Thoracic aorta (tissue), 2 donors: Measurements from ENCODE around the gene AGMO. TPM values are rescaled to one million over a fixed set of nuclear protein-coding genes. Genes with fewer than 3 reads are reported as not detected.

Source experiments
- ATAC-seq: fragments of 150-250 bp; one replicate; pipeline ENCODE4 v1.8.0; 2017; ENCODE audit warnings: low read depth; ENCODE audit not compliant: insufficient number of reproducible peaks, low FRiP score
- DNase-seq: peaks from one replicate; pipeline ENCODE4 v3.0.0-alpha.2; 2020; ENCODE audit warnings: low spot score
- H3K27ac ChIP-seq, 2 donors: fragments of 200-600 bp; sonication (generic); 1 replicate in 1 of 2; 2 replicates in 1 of 2; pipeline ENCODE4 v1.5.1; 2016; ENCODE audit warnings: mild to moderate bottlenecking in 2 of 2, moderate library complexity in 2 of 2
- H3K27me3 ChIP-seq: fragments of 200-600 bp; sonication (generic); replicated peaks from 2 replicates; pipeline ENCODE4 v1.6.0; 2016; ENCODE audit warnings: mild to moderate bottlenecking; ENCODE audit not compliant: insufficient read depth
- H3K36me3 ChIP-seq: fragments of 200-600 bp; sonication (generic); one replicate; pipeline ENCODE4 v1.5.1; 2016
- H3K4me1 ChIP-seq, 2 donors: fragments of 200-600 bp; sonication (generic); 1 replicate in 1 of 2; 2 replicates in 1 of 2; pipeline versions ENCODE4 v1.5.1 to v1.6.0; 2016; ENCODE audit warnings: low read depth in 2 of 2, mild to moderate bottlenecking in 1 of 2; ENCODE audit not compliant: control insufficient read depth in 1 of 2
- H3K4me3 ChIP-seq: fragments of 200-600 bp; sonication (generic); 2 replicates; pipeline ENCODE4 v1.5.1; 2016; ENCODE audit warnings: mild to moderate bottlenecking
- H3K9me3 ChIP-seq: fragments of 200-600 bp; sonication (generic); 2 replicates; pipeline ENCODE4 v1.5.1; 2016
- total RNA-seq, 2 donors: library from RNA; depleted of rRNA; stranded (reverse); fragments of >200 nt; gene quantifications; one replicate each; pipeline versions ENCODE4 v1.1.0 to v1.2.3, GENCODE V29; 2016
- TF ChIP-seq, protein P1 (sequence below): fragments of 200-600 bp; sonication (generic); IDR thresholded peaks from one replicate; pipeline ENCODE4 v1.5.1; 2019; ENCODE audit warnings: antibody characterized with exemption

The AGMO gene
- total RNA-seq, 2 donors from 2014 or later: 0.85 to 3.0 TPM

DNA sequence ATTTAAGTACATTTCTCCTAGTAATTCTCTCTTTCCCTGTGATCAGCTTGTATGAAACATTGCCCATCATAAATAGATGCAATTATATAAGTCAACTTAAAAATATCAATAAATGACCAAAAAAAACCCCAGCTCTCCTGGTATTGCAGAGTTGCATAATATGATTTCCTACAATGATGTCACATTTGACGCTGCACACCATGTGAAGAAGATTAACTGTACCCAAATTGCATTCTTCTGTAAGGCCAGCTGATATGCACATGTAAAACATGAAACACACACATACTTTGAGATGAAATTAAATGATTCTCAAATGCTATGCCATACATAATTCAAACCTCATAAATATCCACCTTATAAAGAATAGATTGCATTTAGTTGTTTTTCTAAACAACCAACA lies 115.5 kb downstream of the AGMO start:
- H3K9me3 ChIP-seq: no peaks in the 10 kb centered on the region
- DNase-seq (no peak), ATAC-seq (no peak)
- no peak overlapping the region for H3K4me3 ChIP-seq
- no peaks in the 10 kb centered on the region for H3K4me1 ChIP-seq
- H3K27ac ChIP-seq: no peak overlapping the region
- no peaks in the 10 kb centered on the region for H3K36me3 ChIP-seq
- no peaks in the 10 kb centered on the region for H3K27me3 ChIP-seq
- TF ChIP-seq, protein P1, sequence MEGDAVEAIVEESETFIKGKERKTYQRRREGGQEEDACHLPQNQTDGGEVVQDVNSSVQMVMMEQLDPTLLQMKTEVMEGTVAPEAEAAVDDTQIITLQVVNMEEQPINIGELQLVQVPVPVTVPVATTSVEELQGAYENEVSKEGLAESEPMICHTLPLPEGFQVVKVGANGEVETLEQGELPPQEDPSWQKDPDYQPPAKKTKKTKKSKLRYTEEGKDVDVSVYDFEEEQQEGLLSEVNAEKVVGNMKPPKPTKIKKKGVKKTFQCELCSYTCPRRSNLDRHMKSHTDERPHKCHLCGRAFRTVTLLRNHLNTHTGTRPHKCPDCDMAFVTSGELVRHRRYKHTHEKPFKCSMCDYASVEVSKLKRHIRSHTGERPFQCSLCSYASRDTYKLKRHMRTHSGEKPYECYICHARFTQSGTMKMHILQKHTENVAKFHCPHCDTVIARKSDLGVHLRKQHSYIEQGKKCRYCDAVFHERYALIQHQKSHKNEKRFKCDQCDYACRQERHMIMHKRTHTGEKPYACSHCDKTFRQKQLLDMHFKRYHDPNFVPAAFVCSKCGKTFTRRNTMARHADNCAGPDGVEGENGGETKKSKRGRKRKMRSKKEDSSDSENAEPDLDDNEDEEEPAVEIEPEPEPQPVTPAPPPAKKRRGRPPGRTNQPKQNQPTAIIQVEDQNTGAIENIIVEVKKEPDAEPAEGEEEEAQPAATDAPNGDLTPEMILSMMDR: no peak

DNA sequence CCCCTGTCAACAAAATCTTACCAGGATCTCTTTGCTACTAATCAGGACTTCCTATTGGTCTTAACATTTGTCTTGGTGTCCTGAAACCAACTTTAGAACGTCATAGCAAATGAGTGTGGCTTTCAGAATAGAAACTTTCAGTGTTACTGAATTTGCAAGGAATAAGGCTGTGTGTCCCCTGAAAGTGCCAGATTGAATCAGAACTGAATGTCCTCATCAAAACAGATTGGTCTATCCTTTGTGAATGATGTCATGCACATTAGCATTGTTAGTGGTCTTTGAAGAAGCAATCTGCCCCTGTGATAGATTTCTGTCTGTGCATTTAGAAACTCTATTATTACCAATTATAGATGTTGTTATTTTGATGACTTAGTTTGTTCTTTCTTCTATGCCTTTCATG lies 119.9 kb downstream of the AGMO start:
- TF ChIP-seq, protein P1: no peak
- H3K4me1 ChIP-seq: no peaks in the 10 kb centered on the region

DNA sequence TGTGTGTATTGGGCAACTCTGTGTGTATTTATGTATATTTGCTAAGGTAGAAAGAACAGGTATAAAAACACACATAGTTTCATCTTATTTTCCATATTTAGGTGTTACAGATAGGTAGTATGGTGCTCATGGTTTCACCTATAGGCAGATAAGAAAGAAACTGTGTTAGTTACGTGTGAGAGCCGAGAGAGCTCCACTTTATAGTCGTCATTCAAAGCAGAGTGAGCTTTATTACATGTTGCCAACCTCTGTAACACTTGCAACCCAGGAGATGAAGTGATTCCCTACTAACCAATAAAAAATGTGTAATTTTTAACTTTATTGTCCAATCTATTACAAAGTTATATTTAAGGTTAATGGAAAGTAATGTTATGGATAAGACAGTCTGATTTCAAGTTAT lies 121.3 kb downstream of the AGMO start:
- DNase-seq (no peak), ATAC-seq (no peak)
- H3K27me3 ChIP-seq: no peaks in the 10 kb centered on the region
- TF ChIP-seq, protein P1: no peak
- no peaks in the 10 kb centered on the region for H3K36me3 ChIP-seq
- no peak overlapping the region for H3K27ac ChIP-seq
- no peaks in the 10 kb centered on the region for H3K4me1 ChIP-seq
- no peak overlapping the region for H3K4me3 ChIP-seq
- no peaks in the 10 kb centered on the region for H3K9me3 ChIP-seq

More for the DNA sequence above, 119.9 kb downstream of the AGMO start:
- Histone ChIP-seq H3K36me3 (no peaks in the 10 kb centered on the region), H3K9me3 (no peaks in the 10 kb centered on the region), H3K4me3 (no peak overlapping the region), H3K27ac (no peak overlapping the region), H3K27me3 (no peaks in the 10 kb centered on the region)
- DNase-seq (no peak), ATAC-seq (no peak)

DNA sequence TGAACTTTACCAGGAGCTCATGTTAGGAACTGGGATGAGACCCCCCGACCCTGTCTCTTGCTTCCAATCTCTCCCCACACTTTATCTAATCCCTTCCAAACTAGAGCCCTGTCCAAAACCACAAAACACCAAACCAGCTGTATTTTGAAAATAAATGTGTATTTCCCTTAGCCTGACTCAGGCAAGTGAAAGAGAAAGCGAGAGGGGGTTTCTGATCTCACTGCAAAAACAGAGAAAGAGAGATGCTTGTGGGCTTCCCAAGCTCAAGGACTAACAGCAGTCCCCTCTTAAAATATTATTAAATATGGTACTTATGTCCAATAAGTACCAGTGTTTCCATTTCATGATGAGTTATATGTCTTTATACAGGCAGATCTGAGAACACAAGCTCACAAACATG lies 122.0 kb downstream of the AGMO start:
- TF ChIP-seq, protein P1: no peak
- Histone ChIP-seq H3K27ac (no peak overlapping the region), H3K9me3 (no peaks in the 10 kb centered on the region), H3K36me3 (no peaks in the 10 kb centered on the region), H3K4me1 (no peaks in the 10 kb centered on the region), H3K4me3 (no peak overlapping the region), H3K27me3 (no peaks in the 10 kb centered on the region)
- DNase-seq (no peak), ATAC-seq (no peak)

DNA sequence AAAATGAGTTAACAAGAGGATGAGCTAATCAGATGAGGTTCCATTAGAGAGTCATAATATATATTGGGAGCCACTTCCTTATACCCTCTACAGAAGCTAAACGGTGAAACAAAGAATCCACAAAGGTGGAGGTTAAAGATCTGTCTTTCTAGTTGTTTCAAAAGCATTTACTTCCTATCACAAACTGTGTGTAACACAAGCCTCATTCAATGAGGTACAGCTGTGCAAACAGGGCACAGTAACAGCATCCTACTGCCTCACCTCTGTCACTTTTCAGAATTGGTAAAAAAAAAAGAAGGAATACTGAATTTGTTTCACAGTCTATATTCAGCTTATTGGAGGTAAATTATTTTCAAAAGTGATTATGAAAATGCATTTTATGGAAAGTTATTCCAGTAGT lies 128.7 kb downstream of the AGMO start:
- TF ChIP-seq, protein P1: no peak
- ATAC-seq (no peak), DNase-seq (no peak)
- H3K36me3 ChIP-seq: no peaks in the 10 kb centered on the region
- no peaks in the 10 kb centered on the region for H3K9me3 ChIP-seq
- H3K27ac ChIP-seq: no peak overlapping the region
- H3K27me3 ChIP-seq: no peaks in the 10 kb centered on the region
- no peaks in the 10 kb centered on the region for H3K4me1 ChIP-seq
- H3K4me3 ChIP-seq: no peak overlapping the region
